NCI-H774 (cell line): Measurements from ENCODE around the gene PDZD7.

ENCODE experiments used
- DNase-seq: peaks from one replicate; lab custom pipeline; 2025; lab: John Stamatoyannopoulos, UW

Gene PDZD7

DNA sequence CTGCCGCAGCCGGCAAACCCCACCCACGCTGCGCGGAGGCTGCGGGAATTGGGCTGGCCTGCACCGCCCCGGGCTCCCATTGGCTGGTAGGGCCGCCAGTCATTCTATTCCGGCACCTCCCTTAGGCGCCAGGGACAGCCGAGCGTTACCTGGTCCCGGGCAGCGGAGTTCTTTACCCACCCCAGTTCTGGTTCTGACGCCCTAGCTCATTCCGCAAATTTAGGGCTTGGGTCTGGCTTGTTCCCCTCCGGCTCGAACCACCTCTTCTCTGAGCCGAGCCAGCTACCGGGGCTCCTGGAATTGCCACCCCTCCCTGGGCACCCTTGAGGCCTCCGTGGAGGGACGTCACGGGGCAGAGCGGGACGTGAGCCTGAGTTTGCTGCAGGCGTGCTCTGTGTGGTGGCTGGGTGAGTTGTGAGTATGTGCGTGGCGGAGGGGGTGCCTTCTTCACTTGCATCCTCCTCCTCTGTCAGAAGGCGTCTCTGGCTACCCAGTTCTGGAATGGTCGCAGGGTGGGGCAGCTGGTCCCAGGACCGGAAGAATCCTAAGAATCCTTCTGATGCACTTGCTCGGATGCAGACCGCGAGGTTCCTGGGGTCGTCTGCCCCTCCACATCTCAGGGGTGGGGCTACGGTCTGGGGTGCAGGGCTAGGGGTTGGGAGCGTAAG, at the start of gene PDZD7, which contains the start of gene SFXN3:
PDZD7 (minus strand) TSS at position 2 of the 668 bp plus-strand sequence. CDS start 910 bp downstream, outside the sequence.
SFXN3 (plus strand) TSS at position 107 of the 668 bp plus-strand sequence. CDS start 3,461 bp downstream, outside the sequence.
- peak; percentile 62 for DNase-seq

DNA sequence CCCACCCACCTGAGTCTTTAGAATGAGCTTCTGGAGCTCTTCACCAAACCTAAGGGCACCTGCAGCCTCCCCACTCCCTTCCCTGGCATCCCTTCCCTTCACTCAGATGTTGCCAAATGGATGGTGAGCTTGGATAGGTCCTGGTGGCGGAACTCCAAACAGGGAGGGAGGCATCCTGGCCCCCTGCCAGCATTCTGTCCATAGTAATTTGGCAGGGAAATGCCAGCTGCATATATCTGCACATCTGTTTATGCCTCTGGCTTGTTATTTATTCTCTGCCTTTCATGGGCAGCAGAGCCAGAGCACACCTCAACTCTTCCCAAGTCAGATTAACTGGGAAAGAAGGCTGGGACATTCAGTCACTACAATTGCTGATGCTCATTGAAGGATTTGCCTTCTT, 48.9 kb upstream of the PDZD7 start:
- DNase-seq: no peak

DNA sequence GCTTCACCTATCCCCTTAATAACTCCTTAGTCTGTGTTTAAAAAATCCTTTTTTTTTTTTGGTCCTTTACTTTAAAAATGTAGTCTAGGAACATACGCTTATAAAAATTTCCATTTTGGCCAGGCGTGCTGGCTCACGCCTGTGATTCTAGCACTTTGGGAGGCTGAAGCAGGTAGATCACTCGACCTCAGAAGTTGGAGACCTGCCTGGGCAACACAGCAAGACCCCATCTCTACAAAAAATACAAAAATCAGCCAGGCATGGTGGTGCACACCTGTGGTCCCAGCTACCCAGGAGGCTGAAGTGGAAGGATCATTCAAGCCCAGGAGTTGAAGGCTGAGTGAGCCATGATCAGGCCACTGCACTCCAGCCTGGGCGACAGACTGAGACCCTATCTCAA, 45.7 kb upstream of the PDZD7 start:
- no peak for DNase-seq

DNA sequence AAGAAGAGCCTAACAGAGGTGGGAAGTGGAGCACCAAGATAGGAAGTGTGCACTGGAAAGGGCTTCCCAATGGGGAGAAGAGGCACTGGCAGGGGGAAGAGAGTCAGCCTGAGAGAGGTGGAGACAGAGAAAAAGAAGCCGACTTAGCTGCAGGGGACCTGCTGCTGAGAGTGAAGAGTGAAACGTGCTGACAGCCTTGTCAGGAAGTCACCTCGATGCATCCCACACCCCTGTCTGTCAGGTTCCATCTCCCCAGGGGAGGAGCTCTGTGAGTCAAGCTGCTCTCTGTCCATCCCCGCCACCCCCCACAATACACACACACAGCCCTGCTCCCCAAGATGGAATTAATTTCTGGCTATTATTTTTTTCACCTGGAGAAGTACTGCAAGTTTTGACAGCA, 44.8 kb upstream of the PDZD7 start:
- no peak for DNase-seq

DNA sequence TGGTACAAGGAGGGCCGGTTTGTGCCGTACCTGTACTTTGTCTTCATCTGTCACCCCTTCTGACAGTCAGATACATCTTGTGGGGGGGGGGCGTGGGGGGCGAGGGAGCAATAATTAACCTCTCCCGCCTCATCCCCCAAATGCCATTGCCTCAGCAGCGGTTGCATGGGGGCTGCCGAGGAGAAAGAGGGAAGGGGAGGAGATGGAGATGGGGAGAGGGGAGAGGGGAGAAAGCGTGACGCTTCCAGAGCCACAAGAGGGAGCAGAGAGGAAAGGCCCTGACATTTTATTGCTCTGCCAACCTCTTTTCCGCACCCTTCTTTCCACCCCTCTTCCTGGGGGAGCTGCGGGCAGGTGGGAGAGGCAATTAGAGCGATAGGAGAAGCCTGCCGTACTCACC, 42.7 kb upstream of the PDZD7 start:
- DNase-seq: no peak

DNA sequence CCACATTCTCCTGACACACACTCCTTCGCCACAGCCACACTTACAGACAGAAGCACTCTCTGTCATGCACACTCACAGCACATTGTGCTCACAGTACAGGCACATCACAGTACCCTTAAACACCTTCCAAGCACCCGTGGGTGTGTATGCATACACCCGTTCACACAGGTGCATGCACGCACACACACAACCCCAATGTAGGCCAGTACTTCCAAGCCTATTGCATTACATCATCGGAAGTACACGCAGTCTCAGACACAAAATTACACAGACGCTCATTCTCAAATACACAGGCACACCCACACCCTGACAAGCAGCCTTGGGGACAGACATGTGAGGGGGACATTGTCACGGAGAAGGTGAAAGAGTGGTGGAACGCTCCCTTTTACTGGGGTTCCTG, 42.0 kb upstream of the PDZD7 start:
- DNase-seq: no peak

DNA sequence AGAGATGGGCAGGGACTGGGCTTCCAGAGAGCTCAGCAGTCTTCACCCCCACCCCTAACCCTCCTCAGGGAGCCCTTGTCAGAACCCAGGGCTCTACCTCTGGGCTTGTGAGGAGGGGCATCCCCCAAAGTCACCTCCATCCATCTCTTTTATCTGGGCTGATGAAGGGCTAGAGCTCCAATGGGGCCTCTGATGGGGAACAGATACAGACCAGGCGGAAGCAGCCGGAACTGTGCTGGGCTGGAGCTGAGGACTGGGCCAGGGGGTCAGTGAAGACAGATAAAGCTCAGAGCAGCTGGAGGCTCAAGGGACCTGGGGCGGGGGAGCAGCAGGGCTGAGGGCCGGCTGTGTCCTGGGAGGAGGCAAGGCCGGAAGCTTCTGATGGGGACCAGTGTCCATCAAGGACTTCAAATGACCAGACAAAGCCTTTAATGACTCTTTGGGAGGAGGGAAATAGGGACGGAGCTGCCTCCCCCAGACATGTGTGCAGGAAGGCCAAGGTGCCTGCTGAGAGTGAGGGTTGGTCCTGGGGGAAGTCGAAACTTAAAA, 41.0 kb upstream of the PDZD7 start:
- DNase-seq: no peak

DNA sequence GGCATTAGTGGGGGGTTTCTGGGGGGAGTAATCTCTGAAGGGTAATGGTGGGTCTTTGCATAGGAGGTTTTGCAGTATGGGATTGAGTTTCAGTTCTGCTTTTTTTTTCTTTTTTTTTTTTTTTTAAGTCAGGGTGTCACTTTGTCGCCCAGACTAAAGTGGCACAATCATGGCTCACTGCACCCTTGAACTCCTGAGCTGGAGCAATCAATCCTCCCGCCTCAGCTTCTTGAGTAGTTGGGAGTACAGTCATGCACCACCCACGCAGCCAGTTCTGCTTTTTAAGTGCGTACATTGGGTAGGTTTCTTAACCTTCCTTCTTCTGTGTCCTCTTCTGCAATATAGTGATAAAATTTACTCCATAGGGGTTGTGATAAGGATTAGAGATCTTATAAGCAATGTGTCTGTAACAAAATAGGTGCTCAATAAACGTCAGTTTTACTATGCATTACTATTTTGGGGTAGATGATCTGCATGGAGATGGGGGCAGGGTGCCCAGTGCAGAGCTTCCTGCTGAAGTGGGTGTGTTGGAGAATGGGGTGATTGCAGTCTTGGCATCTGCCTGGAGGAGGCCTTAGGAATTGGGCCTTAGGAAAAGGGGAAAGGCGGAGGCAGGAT, 40.4 kb upstream of the PDZD7 start:
- DNase-seq: no peak

DNA sequence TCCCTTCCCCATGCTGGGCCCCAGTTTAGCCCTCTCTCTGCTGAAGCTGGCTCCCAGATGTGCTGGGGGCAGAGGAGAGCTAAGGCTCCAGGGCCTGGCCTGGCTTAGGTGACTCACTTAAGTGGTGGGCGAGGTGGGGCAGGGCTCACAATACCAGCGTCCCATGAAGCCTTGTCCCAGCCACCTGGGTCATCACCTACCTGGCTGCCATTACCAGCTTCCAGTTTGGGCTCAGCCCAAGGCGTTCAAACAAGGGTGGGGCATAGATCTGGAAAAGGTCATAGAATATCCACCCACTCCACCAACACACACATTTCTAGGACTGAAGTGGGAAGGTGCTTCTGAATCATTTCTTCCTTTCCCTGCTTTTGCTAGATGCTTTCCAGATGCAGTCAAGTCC, 39.2 kb upstream of the PDZD7 start:
- DNase-seq: no peak

DNA sequence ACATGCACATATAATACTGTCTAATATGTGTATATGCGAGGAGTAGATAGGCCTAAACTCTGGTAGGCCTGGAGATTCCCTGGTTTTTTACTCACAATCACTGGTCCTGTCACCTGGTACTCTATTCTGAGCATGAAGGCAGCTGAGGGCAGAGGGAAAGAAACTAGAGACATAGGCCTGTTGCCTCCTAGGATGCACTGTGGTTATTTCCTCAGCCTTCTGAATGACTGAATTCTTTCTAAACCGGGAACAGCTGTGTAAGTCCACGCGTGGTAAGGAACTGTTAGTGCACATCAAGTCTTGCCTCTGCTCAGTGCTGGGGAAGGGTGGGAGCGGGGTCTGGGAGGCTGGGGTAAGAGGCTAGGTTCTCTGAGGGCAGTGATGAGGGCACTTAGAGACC, 38.5 kb upstream of the PDZD7 start:
- DNase-seq: no peak

DNA sequence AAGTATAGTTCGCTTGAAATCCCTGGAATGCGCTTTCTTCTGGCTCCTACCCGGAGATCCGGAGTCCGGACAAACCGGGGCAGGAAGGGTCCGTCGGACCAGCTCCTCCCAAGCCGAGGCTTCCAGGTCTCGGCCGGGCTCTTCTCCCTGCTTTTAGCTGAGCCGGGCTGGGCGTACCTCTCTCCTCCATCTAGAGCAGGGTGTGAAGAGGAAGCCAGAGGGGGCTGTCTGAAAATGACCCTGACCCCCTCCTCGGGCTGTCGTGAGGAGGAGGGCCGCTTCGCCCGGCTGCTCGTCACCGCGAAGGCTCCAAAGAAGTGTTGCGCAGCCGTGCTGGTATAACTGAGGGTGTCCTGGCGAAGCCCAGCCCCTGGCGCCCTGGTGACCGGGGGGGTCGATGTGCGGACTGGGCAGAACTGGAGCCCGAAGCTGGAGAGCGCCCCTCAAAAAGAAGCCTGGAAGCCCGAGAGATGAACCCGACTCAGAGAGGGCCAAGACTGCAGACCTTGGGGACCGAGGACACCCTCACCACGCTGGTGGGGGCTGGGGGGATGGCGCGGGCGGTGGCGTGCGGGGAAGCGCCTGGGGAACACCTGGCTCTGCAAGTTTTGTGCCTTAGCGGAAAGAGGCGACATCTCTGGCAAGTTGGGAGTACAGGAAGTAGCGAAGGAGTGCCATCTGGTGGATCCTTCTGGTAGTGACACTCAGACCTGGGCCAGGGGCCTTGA, 36.6 kb upstream of the PDZD7 start:
- DNase-seq: peak; percentile 63

DNA sequence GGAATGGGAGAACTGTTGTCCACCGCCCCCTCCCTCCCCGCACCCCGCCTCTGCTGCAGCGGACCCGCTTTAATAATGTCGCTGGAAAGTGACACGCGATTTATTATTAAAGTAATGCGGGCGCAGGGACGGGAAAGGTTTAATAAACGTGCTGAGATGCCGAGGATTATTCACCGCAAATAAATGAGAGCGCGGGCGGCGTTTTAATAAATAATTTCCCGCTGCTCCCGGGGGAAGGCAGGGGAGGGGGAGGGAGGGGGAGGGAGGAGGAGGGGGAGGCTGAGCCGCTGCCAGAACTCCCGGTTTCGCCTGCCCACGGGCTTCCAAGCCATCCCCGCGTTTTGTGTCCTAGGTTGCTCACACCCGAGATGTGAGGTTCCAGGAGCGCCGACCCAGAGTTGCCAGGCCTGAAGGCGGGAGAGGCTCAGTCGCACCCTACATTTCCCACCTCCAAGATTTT, 36.0 kb upstream of the PDZD7 start:
- no peak for DNase-seq

DNA sequence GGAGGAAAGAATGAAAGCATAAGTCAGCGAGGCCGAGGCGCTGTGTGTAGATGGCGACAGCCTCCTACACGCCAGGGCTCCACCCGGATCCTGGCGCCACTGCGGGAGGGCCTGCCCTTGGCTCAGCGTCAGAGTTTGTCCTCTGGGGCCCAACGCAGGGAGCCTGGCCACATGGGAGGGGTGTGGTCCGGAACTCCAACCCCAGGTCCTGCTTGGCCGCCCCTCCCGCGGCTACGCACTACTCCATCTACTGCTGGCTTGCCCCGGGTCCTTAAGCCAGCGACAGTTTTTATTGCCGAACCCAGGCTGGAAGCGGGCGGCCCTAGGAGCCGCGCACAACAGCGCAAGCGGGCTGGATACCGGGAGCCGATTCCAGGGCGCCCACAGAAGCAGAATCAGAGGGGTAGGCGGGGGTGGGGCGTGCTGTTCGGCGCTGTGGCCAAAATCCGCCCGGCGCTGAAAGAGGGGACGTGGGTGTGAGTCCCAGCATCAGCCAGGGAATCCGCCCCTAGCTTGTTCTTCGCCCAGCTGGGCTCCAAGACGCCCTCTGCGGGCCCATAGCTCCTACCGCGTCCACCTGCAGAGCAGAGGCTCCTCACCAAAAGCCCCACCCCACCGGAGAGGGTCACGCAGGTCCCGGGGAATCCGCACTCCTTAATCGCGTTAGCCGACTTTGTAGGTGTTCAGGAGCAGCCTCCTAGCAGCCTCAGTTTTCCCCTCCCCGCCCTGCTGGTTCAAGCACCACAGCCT, 35.4 kb upstream of the PDZD7 start:
- DNase-seq: peak; percentile 59

DNA sequence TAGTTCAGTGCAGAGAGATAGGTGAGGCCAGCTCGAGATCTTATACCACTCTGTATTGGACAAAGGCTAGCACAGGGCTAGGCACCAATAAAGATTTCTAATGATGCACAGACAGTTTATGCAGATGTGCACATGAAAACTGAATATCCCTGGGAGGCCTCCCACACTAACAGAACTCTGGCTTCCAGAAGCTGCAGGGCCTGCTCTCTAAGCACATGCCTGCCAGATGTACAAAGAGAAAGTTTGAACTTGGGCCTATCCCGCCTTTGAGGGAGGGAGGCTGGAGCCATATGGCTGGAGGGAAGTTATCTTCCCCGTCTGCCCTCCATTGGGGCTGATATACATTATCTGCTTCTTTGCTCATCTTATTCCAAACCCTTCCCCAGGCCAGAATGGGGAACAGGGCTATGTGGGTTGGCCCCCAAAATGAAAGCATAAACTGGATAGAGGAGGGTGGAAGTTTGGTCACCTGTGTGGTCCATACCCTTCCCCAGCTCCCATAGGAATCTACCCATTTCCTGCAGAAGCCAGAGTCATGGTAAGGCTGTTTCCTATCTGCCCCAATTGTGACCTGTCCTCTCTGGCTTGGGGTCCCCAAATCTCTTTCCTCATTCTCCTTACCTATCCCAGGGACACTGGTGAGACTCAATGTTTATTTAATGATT, 34.7 kb upstream of the PDZD7 start:
- DNase-seq: no peak

DNA sequence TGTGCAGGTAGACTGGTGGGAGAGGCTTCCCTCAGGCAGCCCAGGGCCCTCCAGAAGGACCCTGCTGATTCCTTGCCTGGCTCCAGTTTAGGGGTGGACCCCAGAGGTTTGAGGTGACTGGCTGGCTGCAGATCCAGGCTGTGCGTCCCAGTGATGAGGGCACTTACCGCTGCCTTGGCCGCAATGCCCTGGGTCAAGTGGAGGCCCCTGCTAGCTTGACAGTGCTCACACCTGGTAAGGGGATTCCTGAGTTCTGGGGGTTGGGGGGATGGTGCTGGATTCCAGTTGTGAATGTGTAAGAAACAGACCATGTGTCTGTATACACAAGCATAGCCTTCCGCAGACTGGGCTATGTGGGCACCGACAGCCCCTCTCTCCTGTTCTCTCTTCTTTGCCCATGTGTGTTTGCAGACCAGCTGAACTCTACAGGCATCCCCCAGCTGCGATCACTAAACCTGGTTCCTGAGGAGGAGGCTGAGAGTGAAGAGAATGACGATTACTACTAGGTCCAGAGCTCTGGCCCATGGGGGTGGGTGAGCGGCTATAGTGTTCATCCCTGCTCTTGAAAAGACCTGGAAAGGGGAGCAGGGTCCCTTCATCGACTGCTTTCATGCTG, 33.6 kb upstream of the PDZD7 start:
- DNase-seq: no peak

DNA sequence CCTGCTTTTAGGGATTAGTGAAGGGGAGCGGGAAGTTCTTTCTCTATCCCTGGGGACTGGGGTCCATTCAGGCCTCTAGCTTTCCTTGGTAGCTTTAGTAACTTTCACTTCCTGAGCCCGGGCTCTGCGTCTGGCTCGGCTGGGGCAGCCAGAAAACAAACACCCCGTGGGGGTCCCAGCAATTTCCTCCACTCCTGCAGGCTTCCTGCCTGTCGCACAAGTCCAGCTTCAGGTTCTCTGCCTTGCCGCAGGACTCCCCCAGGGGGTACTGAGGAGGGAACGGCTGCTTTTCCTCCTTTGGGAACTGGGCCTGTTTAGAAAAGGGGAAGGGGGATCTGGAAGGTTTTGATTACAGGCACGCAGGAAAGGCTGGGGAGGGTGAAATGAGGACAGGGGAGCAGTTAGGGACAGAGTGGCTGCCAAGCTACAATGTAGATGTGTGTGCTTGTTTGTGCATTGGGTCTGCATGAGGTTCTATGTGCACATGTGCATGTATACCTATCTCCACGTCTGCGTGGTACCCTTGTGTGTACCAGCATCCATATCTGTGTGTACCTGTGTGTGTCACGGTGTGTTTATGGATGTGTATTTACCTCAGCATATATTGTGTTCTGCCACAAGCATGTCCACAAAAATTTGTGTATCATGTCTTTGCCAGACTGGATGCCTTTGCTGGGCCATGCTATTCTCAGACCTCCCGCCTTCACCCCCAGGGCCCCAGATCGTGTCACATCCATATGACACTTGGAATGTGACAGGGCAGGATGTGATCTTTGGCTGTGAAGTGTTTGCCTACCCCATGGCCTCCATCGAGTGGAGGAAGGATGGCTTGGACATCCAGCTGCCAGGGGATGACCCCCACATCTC, 32.9 kb upstream of the PDZD7 start:
- DNase-seq: no peak

DNA sequence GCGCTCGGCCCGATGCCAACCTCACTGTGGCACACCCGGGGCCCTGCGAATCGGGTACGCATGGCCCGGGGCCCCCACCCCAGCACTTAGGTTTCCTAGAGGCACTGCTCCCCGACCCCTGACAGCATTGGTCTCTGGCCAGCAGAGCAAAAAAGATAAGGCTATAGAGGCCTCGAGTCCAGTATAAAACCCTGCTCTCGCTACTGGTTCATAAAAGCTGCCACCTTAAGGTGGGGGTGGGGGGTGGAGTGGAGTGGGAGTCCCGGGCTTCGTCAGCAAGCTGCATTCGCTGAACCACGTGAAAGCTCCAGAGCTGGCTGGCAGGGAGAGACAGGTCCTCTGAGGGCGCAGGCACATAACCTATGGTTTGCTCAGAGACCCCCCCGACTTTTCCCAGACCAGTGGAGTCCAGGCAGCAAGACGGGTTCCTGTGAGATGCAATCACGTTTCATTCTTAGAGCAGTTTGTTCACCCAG, 32.2 kb upstream of the PDZD7 start:
- no peak for DNase-seq

DNA sequence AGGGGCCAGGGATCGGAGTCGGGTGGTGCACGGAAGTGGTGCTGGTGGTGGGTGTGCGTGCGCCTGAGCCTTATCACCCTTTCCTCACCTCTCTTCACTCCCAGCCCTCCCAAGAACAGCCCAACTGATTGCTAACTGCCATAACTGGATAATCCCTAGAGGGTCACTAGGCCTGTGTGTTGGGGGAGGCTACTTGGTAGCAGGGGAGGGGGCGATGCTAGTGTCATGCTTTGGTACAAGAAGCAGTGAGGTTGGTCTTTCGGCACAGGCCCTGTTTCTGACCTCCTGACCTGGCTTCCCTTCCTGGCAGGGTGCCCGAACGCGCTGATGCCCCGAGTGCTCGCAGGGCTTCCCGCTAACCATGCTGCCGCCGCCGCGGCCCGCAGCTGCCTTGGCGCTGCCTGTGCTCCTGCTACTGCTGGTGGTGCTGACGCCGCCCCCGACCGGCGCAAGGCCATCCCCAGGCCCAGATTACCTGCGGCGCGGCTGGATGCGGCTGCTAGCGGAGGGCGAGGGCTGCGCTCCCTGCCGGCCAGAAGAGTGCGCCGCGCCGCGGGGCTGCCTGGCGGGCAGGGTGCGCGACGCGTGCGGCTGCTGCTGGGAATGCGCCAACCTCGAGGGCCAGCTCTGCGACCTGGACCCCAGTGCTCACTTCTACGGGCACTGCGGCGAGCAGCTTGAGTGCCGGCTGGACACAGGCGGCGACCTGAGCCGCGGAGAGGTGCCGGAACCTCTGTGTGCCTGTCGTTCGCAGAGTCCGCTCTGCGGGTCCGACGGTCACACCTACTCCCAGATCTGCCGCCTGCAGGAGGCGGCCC, 31.5 kb upstream of the PDZD7 start:
- peak; percentile 23 for DNase-seq

DNA sequence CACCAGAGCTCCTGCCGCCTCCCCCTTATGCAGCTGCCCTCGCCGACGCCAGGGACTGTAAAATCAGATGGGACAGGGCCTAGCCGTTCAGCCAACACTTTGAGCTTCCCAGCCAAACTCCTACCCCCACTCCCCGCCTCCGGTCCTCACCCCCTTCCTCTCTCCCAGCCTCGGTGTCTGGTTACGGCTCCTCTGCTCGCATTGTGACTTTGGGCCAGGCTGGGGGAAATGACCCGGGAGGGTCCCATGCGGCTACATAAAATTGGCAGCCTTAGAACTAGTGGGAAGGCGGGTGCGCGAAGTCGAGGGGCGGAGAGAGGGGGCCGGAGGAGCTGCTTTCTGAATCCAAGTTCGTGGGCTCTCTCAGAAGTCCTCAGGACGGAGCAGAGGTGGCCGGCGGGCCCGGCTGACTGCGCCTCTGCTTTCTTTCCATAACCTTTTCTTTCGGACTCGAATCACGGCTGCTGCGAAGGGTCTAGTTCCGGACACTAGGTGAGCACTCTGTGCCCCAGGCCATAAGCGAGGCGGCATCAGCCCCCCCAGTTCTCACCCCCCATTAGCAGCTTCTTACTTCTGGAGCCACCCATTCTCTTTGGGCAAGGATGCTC, 30.8 kb upstream of the PDZD7 start, which contains the start of gene KAZALD1:
KAZALD1 (plus strand) TSS at position 366 of the 608 bp plus-strand sequence. CDS start 604 bp downstream, outside the sequence.
- DNase-seq: no peak
